Measurements from ENCODE around the gene SPRED2. TPM values are rescaled to one million over a fixed set of nuclear protein-coding genes. Genes with fewer than 3 reads are reported as not detected.

The SPRED2 gene
- 1 to 10 TPM; 6.9 to 7.5 TPM for total RNA-seq
- 1 to 10 TPM; 6.7 to 7.3 TPM for polyA plus RNA-seq

DNA sequence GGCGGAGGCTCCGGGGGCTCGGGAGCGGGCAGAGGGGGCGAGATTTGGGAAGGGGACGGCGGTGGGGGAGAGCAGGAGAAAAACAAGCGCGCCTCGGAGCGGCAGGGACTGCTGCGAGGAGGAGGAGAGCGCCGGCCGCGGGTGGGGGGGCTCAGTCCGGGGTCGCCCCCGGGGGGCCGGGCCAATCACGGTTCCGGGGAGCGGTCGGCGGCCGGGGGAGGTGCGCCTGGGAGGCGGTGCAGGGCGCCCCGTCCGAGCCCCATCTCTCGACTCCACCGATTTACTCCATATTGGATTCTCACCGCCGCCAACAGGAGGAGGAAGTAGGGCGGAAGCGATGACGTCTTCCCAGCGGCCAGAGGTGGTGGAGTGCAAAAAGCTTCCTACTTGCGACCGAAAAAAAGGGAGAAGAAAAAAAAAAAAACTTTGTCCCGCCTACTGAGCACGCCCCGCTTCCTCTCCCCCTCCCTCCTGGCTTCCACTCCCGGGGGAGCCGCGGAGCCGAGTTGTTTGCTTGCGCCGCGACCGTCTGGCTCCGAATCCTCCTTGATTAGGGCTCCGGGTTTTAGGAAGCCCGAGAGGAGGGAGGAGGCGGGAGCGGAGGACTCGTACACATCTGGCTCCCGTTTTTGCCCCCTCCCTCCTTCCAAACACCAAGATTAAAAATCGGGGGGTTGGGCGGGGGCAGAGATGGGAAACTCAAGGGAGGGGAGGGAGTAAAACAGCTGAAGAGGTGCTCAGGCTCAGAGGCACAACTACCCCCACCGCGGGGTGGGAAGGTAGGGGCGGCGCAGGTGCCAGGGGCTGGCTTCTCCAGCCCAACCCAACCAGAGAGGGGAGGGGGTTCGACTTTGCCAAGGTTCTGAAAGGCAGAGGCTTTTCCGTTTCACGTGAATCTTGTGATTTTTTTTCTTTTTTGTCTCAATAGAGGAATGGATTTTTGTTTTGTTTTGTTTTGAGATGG is at the start of gene SPRED2:
Gene SPRED2 (minus strand): TSS at position 373 of the 964 bp plus-strand sequence. CDS start 612 bp downstream, outside the sequence.
- Histone ChIP-seq H3K9me3 (ENCODE audit: control insufficient read depth in 4 of 4, low read length in 3 of 4) (no peaks in the 10 kb centered on the region), H3K4me1 (ENCODE audit: control insufficient read depth in 4 of 4, insufficient read depth in 4 of 4, low read length in 3 of 4) (peaks cover 2 to 33% (median 19%) of the 10 kb centered on the region in 4 donors), H3K4me3 (ENCODE audit: low read depth in 1 of 3, low read length in 3 of 3) (peak within 1 kb of the TSS; percentile 73 to 88 (median 87)), H3K36me3 (ENCODE audit: control insufficient read depth in 4 of 4, insufficient read depth in 3 of 4, low read depth in 1 of 4, low read length in 3 of 4) (no peaks in the 10 kb centered on the region), H3K9ac (ENCODE audit: low read depth in 1 of 2, low read length in 2 of 2) (peak within 1 kb of the TSS; percentile 68 to 92), H3K27me3 (ENCODE audit: control insufficient read depth in 4 of 4, insufficient read depth in 4 of 4, low read length in 3 of 4) (no peaks in the 10 kb centered on the region), H3K27ac (ENCODE audit: low read depth in 1 of 2, low read length in 2 of 2) (peak within 1 kb of the TSS; percentile 93 to 98)
- under 1% methylated on average over 68 of the region's 68 CpGs for WGBS
- DNase-seq (ENCODE audit: low spot score) = peak; percentile 75
- peak; percentile 77 for TF ChIP-seq NR2F2 (IDR thresholded peaks at IDR 0.05)
- TF ChIP-seq, protein P1, sequence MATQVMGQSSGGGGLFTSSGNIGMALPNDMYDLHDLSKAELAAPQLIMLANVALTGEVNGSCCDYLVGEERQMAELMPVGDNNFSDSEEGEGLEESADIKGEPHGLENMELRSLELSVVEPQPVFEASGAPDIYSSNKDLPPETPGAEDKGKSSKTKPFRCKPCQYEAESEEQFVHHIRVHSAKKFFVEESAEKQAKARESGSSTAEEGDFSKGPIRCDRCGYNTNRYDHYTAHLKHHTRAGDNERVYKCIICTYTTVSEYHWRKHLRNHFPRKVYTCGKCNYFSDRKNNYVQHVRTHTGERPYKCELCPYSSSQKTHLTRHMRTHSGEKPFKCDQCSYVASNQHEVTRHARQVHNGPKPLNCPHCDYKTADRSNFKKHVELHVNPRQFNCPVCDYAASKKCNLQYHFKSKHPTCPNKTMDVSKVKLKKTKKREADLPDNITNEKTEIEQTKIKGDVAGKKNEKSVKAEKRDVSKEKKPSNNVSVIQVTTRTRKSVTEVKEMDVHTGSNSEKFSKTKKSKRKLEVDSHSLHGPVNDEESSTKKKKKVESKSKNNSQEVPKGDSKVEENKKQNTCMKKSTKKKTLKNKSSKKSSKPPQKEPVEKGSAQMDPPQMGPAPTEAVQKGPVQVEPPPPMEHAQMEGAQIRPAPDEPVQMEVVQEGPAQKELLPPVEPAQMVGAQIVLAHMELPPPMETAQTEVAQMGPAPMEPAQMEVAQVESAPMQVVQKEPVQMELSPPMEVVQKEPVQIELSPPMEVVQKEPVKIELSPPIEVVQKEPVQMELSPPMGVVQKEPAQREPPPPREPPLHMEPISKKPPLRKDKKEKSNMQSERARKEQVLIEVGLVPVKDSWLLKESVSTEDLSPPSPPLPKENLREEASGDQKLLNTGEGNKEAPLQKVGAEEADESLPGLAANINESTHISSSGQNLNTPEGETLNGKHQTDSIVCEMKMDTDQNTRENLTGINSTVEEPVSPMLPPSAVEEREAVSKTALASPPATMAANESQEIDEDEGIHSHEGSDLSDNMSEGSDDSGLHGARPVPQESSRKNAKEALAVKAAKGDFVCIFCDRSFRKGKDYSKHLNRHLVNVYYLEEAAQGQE (IDR thresholded peaks at IDR 0.05) = peak; percentile 75
- TF ChIP-seq TAF1 (conservative IDR thresholded peaks at IDR 0.05) = peak; percentile 82
- TF ChIP-seq FOXA1 (IDR thresholded peaks at IDR 0.05) = peak; percentile 71
- peak; percentile 78 to 85 for TF ChIP-seq RXRA (IDR thresholded peaks at IDR 0.05)
- TF ChIP-seq RAD21 (IDR thresholded peaks at IDR 0.05) = peak; percentile 58 to 71
- TF ChIP-seq ZBTB33 (IDR thresholded peaks at IDR 0.05) = peak; percentile 66
- TF ChIP-seq EGR1 (IDR thresholded peaks at IDR 0.05; ENCODE audit: low read depth in 2 of 2) = peak; percentile 94 to 99
- TF ChIP-seq SP1 (IDR thresholded peaks at IDR 0.05) = peak; percentile 89
- TF ChIP-seq YY1 (IDR thresholded peaks at IDR 0.05) = peak; percentile 92
- TF ChIP-seq ATF3 (IDR thresholded peaks at IDR 0.05) = peak; percentile 69
- peak; percentile 37 to 82 for TF ChIP-seq GABPA (IDR thresholded peaks at IDR 0.05 in 1 of 2, conservative IDR thresholded peaks at IDR 0.05 in 1 of 2)
- peak; percentile 30 for TF ChIP-seq FOXA2 (IDR thresholded peaks at IDR 0.05)
- TF ChIP-seq HNF4G (IDR thresholded peaks at IDR 0.05) = peak; percentile 54
- TF ChIP-seq HNF4A (conservative IDR thresholded peaks at IDR 0.05) = peak; percentile 49 to 58
- TF ChIP-seq MAX (IDR thresholded peaks at IDR 0.05) = peak; percentile 100
- peak; percentile 86 to 87 for TF ChIP-seq JUND (IDR thresholded peaks at IDR 0.05)
- TF ChIP-seq, protein P2, sequence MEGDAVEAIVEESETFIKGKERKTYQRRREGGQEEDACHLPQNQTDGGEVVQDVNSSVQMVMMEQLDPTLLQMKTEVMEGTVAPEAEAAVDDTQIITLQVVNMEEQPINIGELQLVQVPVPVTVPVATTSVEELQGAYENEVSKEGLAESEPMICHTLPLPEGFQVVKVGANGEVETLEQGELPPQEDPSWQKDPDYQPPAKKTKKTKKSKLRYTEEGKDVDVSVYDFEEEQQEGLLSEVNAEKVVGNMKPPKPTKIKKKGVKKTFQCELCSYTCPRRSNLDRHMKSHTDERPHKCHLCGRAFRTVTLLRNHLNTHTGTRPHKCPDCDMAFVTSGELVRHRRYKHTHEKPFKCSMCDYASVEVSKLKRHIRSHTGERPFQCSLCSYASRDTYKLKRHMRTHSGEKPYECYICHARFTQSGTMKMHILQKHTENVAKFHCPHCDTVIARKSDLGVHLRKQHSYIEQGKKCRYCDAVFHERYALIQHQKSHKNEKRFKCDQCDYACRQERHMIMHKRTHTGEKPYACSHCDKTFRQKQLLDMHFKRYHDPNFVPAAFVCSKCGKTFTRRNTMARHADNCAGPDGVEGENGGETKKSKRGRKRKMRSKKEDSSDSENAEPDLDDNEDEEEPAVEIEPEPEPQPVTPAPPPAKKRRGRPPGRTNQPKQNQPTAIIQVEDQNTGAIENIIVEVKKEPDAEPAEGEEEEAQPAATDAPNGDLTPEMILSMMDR (IDR thresholded peaks at IDR 0.05; ENCODE audit: low read depth, low read length, missing input control) = peak; percentile 12
